H1 (cell line): ENCODE results near the gene STRIP2. TPM values are rescaled to one million over a fixed set of nuclear protein-coding genes. Genes with fewer than 3 reads are reported as not detected.
A peak's percentile ranks its signal among the peaks of the same experiment; 100 is the strongest.

Experiments
- CTCF ChIA-PET: fragments of 300-600 bp; sonication (Branson Sonifier 250); formaldehyde crosslinking; loops from one replicate; lab custom pipeline; 2021; ENCODE audit not compliant: partially characterized antibody; lab: Charles Lee
- POLR2A ChIA-PET: fragments of 300-600 bp; sonication (Branson Sonifier 250); formaldehyde crosslinking; loops from one replicate; lab custom pipeline; 2021; ENCODE audit warnings: inconsistent platforms; ENCODE audit not compliant: partially characterized antibody; lab: Charles Lee
- DNase-seq, 2 experiments: peaks; one replicate each; pipeline versions ENCODE4 v3.0.0 to v3.0.0-alpha.2; 2010 to 2022; ENCODE audit warnings: low spot score in 2 of 2, low read depth in 1 of 2, mixed read lengths in 1 of 2
- FAIRE-seq: peaks from 2 replicates; lab custom pipeline; 2011; peaks lifted over from hg19 to GRCh38; lab: Jason Lieb, UNC
- H2AFZ ChIP-seq: 2 replicates; pipeline ENCODE4 v1.8.1; 2012; ENCODE audit warnings: low read length, inconsistent platforms
- H2AK5ac ChIP-seq: 2 replicates; pipeline ENCODE4 v1.6.1; 2013; ENCODE audit warnings: low read depth, low read length
- H2BK120ac ChIP-seq: replicated peaks from 2 replicates; pipeline ENCODE3; 2013; ENCODE audit warnings: low read depth, low read length, inconsistent platforms
- H2BK12ac ChIP-seq: 2 replicates; pipeline ENCODE4 v1.6.1; 2013; ENCODE audit warnings: low read depth, low read length
- H2BK15ac ChIP-seq: 2 replicates; pipeline ENCODE4 v1.6.1; 2013; ENCODE audit warnings: low read length
- H2BK20ac ChIP-seq: 2 replicates; pipeline ENCODE4 v1.6.1; 2013; ENCODE audit warnings: low read length
- H2BK5ac ChIP-seq: 2 replicates; pipeline ENCODE4 v1.6.1; 2013; ENCODE audit warnings: low read depth, low read length
- H3K14ac ChIP-seq: 2 replicates; pipeline ENCODE4 v1.6.1; 2013; ENCODE audit warnings: inconsistent platforms; ENCODE audit not compliant: insufficient read length
- H3K18ac ChIP-seq: 2 replicates; pipeline ENCODE4 v1.6.1; 2013; ENCODE audit warnings: low read length; ENCODE audit errors: extremely low read depth
- H3K23ac ChIP-seq: 2 replicates; pipeline ENCODE4 v1.6.1; 2013; ENCODE audit warnings: inconsistent platforms; ENCODE audit not compliant: insufficient read length
- H3K23me2 ChIP-seq: 2 replicates; pipeline ENCODE4 v1.6.1; 2013; ENCODE audit warnings: low read depth, low read length
- H3K27ac ChIP-seq: 2 replicates; pipeline ENCODE4 v1.6.1; 2011; ENCODE audit warnings: low read depth, low read length, inconsistent platforms
- H3K27me3 ChIP-seq, 4 experiments: replicated peaks in 1 of 4; 1 replicate in 1 of 4; 2 replicates in 3 of 4; pipeline versions ENCODE4 v1.6.1 to v1.8.1; 2011 to 2013; ENCODE audit warnings: low read length in 3 of 4, mild to moderate bottlenecking in 3 of 4, inconsistent platforms in 2 of 4, mixed read lengths in 2 of 4, moderate library complexity in 1 of 4; ENCODE audit not compliant: control insufficient read depth in 3 of 4, insufficient read depth in 3 of 4; ENCODE audit errors: extremely low read depth in 1 of 4
- H3K36me3 ChIP-seq, 4 experiments: 2 replicates each; pipeline versions ENCODE4 v1.6.1 to v1.8.1; 2011 to 2013; ENCODE audit warnings: mild to moderate bottlenecking in 4 of 4, low read length in 3 of 4, moderate library complexity in 2 of 4, control low read depth in 1 of 4, inconsistent platforms in 1 of 4; ENCODE audit not compliant: insufficient read depth in 4 of 4, control insufficient read depth in 2 of 4
- H3K4ac ChIP-seq: replicated peaks from 2 replicates; pipeline ENCODE3; 2013; ENCODE audit warnings: low read length, low read depth, mixed read lengths, inconsistent platforms; ENCODE audit not compliant: insufficient read length
- H3K4me1 ChIP-seq, 4 experiments: replicated peaks in 1 of 4; 1 replicate in 1 of 4; 2 replicates in 3 of 4; pipeline versions ENCODE4 v1.6.1 to v1.8.1; 2011 to 2013; ENCODE audit warnings: low read length in 3 of 4, inconsistent platforms in 2 of 4, mixed read lengths in 1 of 4; ENCODE audit not compliant: insufficient read depth in 4 of 4, control insufficient read depth in 3 of 4
- H3K4me2 ChIP-seq, 2 experiments: 2 replicates each; pipeline versions ENCODE4 v1.6.1 to v1.8.1; 2011 to 2013; ENCODE audit warnings: low read depth in 2 of 2, low read length in 2 of 2, control low read depth in 1 of 2, inconsistent platforms in 1 of 2, mild to moderate bottlenecking in 1 of 2; ENCODE audit not compliant: insufficient read depth in 1 of 2
- H3K4me3 ChIP-seq, 4 experiments: fragments of 200-600, 300-600 bp in 1 of 4; sonication (generic), shearing (Covaris generic), sonication (Bioruptor Twin) in 1 of 4; 2 replicates each; pipeline versions ENCODE4 v1.5.1 to v1.8.1; 2011 to 2016; ENCODE audit warnings: low read length in 4 of 4, low read depth in 3 of 4, control low read depth in 2 of 4, inconsistent platforms in 2 of 4, mild to moderate bottlenecking in 2 of 4, mixed read lengths in 1 of 4, moderate library complexity in 1 of 4; ENCODE audit not compliant: insufficient read depth in 2 of 4; ENCODE audit errors: extremely low read depth in 1 of 4
- H3K56ac ChIP-seq: replicated peaks from 2 replicates; pipeline ENCODE3; 2013; ENCODE audit warnings: low read depth, mild to moderate bottlenecking, mixed read lengths, low read length, inconsistent platforms; ENCODE audit not compliant: insufficient read length
- H3K79me1 ChIP-seq: 2 replicates; pipeline ENCODE4 v1.6.1; 2013; ENCODE audit warnings: low read depth, low read length, control low read depth
- H3K79me2 ChIP-seq, 2 experiments: 2 replicates each; pipeline versions ENCODE4 v1.6.1 to v1.8.1; 2012 to 2013; ENCODE audit warnings: low read length in 2 of 2, mild to moderate bottlenecking in 2 of 2, inconsistent platforms in 1 of 2; ENCODE audit not compliant: insufficient read depth in 2 of 2, control insufficient read depth in 1 of 2
- H3K9ac ChIP-seq, 4 experiments: replicated peaks in 1 of 4; 1 replicate in 1 of 4; 2 replicates in 3 of 4; pipeline versions ENCODE4 v1.6.1 to v1.8.1; 2011 to 2013; ENCODE audit warnings: low read depth in 3 of 4, low read length in 3 of 4, control low read depth in 2 of 4, mild to moderate bottlenecking in 2 of 4, moderate library complexity in 2 of 4, inconsistent platforms in 1 of 4; ENCODE audit errors: extremely low read depth in 1 of 4
- H3K9me3 ChIP-seq, 2 experiments: 2 replicates each; pipeline versions ENCODE4 v1.6.1 to v1.8.1; 2012 to 2013; ENCODE audit warnings: mild to moderate bottlenecking in 2 of 2, moderate library complexity in 2 of 2, control low read depth in 1 of 2, inconsistent platforms in 1 of 2, low read depth in 1 of 2, low read length in 1 of 2, mixed read lengths in 1 of 2; ENCODE audit not compliant: insufficient read depth in 2 of 2
- H4K20me1 ChIP-seq, 2 experiments: replicated peaks in 1 of 2; 2 replicates each; pipeline versions ENCODE3 to v1.8.1; 2011 to 2013; ENCODE audit warnings: inconsistent platforms in 2 of 2, low read length in 2 of 2, mild to moderate bottlenecking in 1 of 2; ENCODE audit not compliant: insufficient read depth in 2 of 2, control insufficient read depth in 1 of 2
- H4K5ac ChIP-seq: 2 replicates; pipeline ENCODE4 v1.6.1; 2013; ENCODE audit warnings: low read length, low read depth, mixed read lengths, inconsistent platforms; ENCODE audit not compliant: insufficient read length
- H4K8ac ChIP-seq: 2 replicates; pipeline ENCODE4 v1.8.0; 2013; ENCODE audit warnings: mild to moderate bottlenecking, moderate library complexity, low read length, inconsistent platforms; ENCODE audit not compliant: insufficient read depth; ENCODE audit errors: extremely low read depth
- H4K91ac ChIP-seq: replicated peaks from 2 replicates; pipeline ENCODE3; 2013; ENCODE audit warnings: low read length, mixed read lengths, inconsistent platforms; ENCODE audit not compliant: insufficient read length
- WGBS, 2 experiments: shearing (Covaris generic) in 1 of 2; methylation state at CpG; one replicate each; pipeline versions ENCODE4 v1.1.6 to v1.1.7; 2013 to 2015; ENCODE audit warnings: low lambda C conversion rate in 2 of 2, mixed read lengths in 2 of 2, inconsistent platforms in 1 of 2, low coverage in 1 of 2, missing lambda C conversion rate in 1 of 2; ENCODE audit not compliant: insufficient replicate concordance in 2 of 2, insufficient coverage in 1 of 2, insufficient read length in 1 of 2; ENCODE audit errors: extremely low coverage in 1 of 2, missing lambda C conversion rate in 1 of 2; 5-methylcytosine and 5-hydroxymethylcytosine counted together
- polyA plus RNA-seq, 7 experiments: library from polyadenylated mRNA; depleted of rRNA in 3 of 7; stranded (reverse) in 5 of 7; unstranded in 2 of 7; fragments of >200 nt in 5 of 7; fragments of 200-250 nt in 2 of 7; gene quantifications; 1 replicate in 5 of 7; 2 replicates in 1 of 7; 4 replicates in 1 of 7; pipeline versions ENCODE4 v1.2.1 to v1.2.3, GENCODE V29; 2011 to 2013; ENCODE audit warnings: missing spikeins in 2 of 7, mixed read lengths in 2 of 7
- total RNA-seq: library from RNA; stranded (reverse); fragmentation: NEBNext Ultra II Directional; extraction: Animal tissue kit (Norgen Biotek cat#: 25700); gene quantifications from 2 replicates; pipeline ENCODE4 v1.2.1, GENCODE V29; 2021

Gene STRIP2
- total and polyA plus RNA-seq, 2 of the 8 experiments (the other 6 are each of a cell fraction or from before 2014, with no cell fraction given), result 5.3 to 8.2 TPM

DNA sequence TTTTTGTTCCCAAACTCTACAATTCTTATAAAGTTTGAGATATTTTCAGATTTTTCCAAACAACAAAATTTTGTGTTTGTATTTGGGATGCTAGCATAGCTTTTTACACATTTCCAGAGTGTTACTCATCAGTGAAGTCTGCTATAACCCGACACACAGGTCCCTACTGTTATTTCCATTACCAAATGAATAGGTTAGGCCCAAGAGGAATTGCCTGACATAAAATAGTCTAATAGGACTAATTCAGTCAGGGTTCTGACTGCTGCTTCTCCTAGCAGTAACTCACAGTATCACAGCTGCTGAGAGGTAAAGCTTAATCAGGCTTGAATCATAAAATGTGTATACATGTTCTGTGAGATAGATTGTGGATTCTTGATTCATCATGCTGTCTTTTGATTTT, 49.1 kb upstream of the STRIP2 start:
- no peaks in the 10 kb centered on the region for H3K79me2 ChIP-seq
- DNase-seq (no peak), FAIRE-seq (no peak)
- no peaks in the 10 kb centered on the region for H3K27me3 ChIP-seq
- 26% methylated on average over 1 of the region's 1 CpG; no CpG with 5 or more reads in 1 of the 2 experiments for WGBS, 2 experiments
- no peak overlapping the region for H3K56ac ChIP-seq
- H2AK5ac ChIP-seq, result no peak overlapping the region
- H2BK5ac ChIP-seq, result no peak overlapping the region
- H3K14ac ChIP-seq, result no peak overlapping the region
- H3K4me3 ChIP-seq, result no peak overlapping the region
- H3K4ac ChIP-seq, result no peak overlapping the region
- peak overlapping the region; percentile 2 to 30; a peak in 1 of 4 replicates for H3K4me2 ChIP-seq
- H2BK20ac ChIP-seq, result no peak overlapping the region
- H4K91ac ChIP-seq, result no peak overlapping the region
- H3K9me3 ChIP-seq, result no peaks in the 10 kb centered on the region
- no peak overlapping the region for H3K27ac ChIP-seq
- H3K4me1 ChIP-seq, result peaks cover 0 to 5% (median 1%) of the 10 kb centered on the region in 4 experiments; a peak in 2 of 7 replicates
- H2BK120ac ChIP-seq, result no peak overlapping the region
- no peak overlapping the region for H2AFZ ChIP-seq
- H3K79me1 ChIP-seq, result no peaks in the 10 kb centered on the region
- H3K18ac ChIP-seq, result no peak overlapping the region
- no peak overlapping the region for H2BK12ac ChIP-seq
- no peak overlapping the region for H3K9ac ChIP-seq
- POLR2A ChIA-PET, result interaction anchor here (1.1 kb wide), 1 partner anchor 49 kb away, joined by 3 read pairs; the partner anchor contains the start of gene STRIP2
- no peak overlapping the region for H2BK15ac ChIP-seq
- CTCF ChIA-PET, result interaction anchor here (1.7 to 2.3 kb wide), 2 partner anchors 9 to 18 kb away, joined by 10 to 18 read pairs; no protein-coding TSS in a partner anchor
- H4K5ac ChIP-seq, result no peak overlapping the region
- no peaks in the 10 kb centered on the region for H3K23me2 ChIP-seq
- H3K36me3 ChIP-seq, result peaks cover 0 to 3% (median under 1%) of the 10 kb centered on the region in 4 experiments; a peak in 3 of 8 replicates
- no peak overlapping the region for H4K8ac ChIP-seq
- no peak overlapping the region for H3K23ac ChIP-seq
- H4K20me1 ChIP-seq, result no peaks in the 10 kb centered on the region
